NT2/D1 (cell line): ENCODE measurements around the gene MYO5B.

Experiments
- DNase-seq: peaks from one replicate; pipeline ENCODE4 v3.0.0-alpha.2; 2011; ENCODE audit warnings: low read depth, low spot score
- H3K27me3 ChIP-seq: 2 replicates; pipeline ENCODE4 v1.6.0; 2011; ENCODE audit warnings: mild to moderate bottlenecking; ENCODE audit not compliant: insufficient read length, insufficient read depth
- H3K36me3 ChIP-seq: 2 replicates; pipeline ENCODE4 v1.6.1; 2011; ENCODE audit warnings: mild to moderate bottlenecking, low read length, mixed read lengths; ENCODE audit not compliant: insufficient read depth, insufficient read length
- H3K4me1 ChIP-seq: 2 replicates; pipeline ENCODE4 v1.5.1; 2011; ENCODE audit not compliant: insufficient read depth, insufficient read length
- H3K4me3 ChIP-seq: 2 replicates; pipeline ENCODE4 v1.5.1; 2011; ENCODE audit warnings: low read depth; ENCODE audit not compliant: insufficient read length
- H3K9ac ChIP-seq: 2 replicates; pipeline ENCODE4 v1.6.0; 2011; ENCODE audit warnings: low read depth; ENCODE audit not compliant: insufficient read length
- H3K9me3 ChIP-seq: 2 replicates; pipeline ENCODE4 v1.5.1; 2011; ENCODE audit warnings: mild to moderate bottlenecking, low read length; ENCODE audit not compliant: insufficient read depth
- SUZ12 ChIP-seq: IDR thresholded peaks from 2 replicates; pipeline ENCODE4 v1.6.1; 2011; ENCODE audit not compliant: insufficient read length, insufficient read depth; ENCODE audit errors: extremely low read depth
- YY1 ChIP-seq: IDR thresholded peaks from 2 replicates; pipeline ENCODE4 v1.6.1; 2011; ENCODE audit not compliant: insufficient read length, insufficient read depth
- ZNF274 ChIP-seq: IDR thresholded peaks from 2 replicates; pipeline ENCODE4 v1.6.1; 2011; ENCODE audit warnings: mild to moderate bottlenecking, low read depth, low read length

Gene MYO5B

DNA sequence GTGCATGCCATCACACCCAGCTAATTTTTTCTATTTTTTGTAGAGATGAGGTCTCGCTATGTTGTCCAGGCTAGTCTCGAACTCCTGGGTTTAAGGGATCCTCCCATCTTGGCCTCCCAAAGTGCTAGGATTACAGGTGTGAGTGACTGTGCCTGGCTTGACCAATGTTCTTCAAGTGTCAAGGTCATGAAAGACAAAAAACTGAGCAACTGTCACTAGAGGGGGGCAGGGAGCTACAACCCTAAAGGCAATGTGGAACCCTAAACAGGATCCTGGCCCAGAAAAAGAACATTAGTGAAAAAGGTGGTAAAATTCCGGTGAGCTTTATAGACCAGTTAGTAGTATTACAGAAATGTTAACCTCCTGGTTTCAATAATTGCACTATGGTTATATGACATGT is 7.3 kb downstream of the MYO5B start:
- no peak for DNase-seq
- no peaks in the 10 kb centered on the region for H3K9me3 ChIP-seq
- no peak for TF ChIP-seq ZNF274
- no peak for TF ChIP-seq SUZ12
- no peak for TF ChIP-seq YY1

DNA sequence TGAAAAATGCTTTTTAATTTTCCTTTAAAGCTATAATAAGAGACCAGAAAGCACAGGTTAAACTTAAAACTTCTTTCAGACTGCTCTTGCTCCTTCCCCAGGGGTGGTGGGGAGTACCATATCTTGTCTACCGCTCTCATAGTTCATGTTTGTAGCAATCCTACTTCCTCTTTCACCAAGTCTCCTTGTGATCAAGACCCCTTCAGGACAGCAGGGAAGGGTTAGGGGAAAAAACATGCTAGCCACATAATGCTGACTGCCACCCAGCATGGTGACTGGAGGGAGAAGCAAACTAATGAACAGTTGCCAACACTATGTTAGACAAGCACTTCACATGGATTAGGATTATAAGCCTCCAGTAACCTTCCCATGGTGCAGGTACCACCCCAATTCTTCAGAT is 8.6 kb downstream of the MYO5B start:
- DNase-seq = no peak
- H3K36me3 ChIP-seq = no peaks in the 10 kb centered on the region
- peaks cover 5% of the 10 kb centered on the region for H3K27me3 ChIP-seq
- H3K4me3 ChIP-seq = no peak overlapping the region
- no peaks in the 10 kb centered on the region for H3K9me3 ChIP-seq
- TF ChIP-seq SUZ12 = no peak
- TF ChIP-seq YY1 = no peak
- no peak for TF ChIP-seq ZNF274
- H3K9ac ChIP-seq = no peak overlapping the region
- no peaks in the 10 kb centered on the region for H3K4me1 ChIP-seq

More for the DNA sequence above, 7.3 kb downstream of the MYO5B start:
- Histone ChIP-seq H3K27me3 (peaks cover 18% of the 10 kb centered on the region), H3K36me3 (no peaks in the 10 kb centered on the region), H3K9ac (no peak overlapping the region), H3K4me3 (no peak overlapping the region), H3K4me1 (no peaks in the 10 kb centered on the region)

DNA sequence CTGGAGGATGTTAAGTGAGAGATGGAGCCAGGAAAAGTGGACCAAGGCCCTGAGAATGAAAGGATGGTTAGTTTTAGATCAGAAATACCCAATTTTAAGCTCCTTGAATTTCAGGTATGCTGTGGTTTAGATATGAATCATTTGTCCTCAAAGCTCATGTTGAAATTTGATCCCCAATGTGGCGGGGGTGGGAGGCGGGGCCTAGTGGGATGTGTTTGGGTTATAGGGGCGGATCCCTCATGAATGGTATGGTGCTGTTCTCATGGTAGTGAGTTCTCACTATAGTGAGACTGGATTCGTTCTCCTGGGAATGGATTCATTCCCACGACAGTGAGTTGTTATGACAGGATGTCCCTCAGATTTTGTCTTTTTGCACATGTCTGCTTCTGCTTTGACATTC is 11.4 kb downstream of the MYO5B start:
- no peaks in the 10 kb centered on the region for H3K9me3 ChIP-seq
- H3K9ac ChIP-seq = no peak overlapping the region
- no peak overlapping the region for H3K4me3 ChIP-seq
- H3K4me1 ChIP-seq = no peaks in the 10 kb centered on the region
- H3K36me3 ChIP-seq = no peaks in the 10 kb centered on the region
- DNase-seq = no peak
- no peak for TF ChIP-seq SUZ12
- no peak for TF ChIP-seq YY1
- no peak for TF ChIP-seq ZNF274
- no peaks in the 10 kb centered on the region for H3K27me3 ChIP-seq

DNA sequence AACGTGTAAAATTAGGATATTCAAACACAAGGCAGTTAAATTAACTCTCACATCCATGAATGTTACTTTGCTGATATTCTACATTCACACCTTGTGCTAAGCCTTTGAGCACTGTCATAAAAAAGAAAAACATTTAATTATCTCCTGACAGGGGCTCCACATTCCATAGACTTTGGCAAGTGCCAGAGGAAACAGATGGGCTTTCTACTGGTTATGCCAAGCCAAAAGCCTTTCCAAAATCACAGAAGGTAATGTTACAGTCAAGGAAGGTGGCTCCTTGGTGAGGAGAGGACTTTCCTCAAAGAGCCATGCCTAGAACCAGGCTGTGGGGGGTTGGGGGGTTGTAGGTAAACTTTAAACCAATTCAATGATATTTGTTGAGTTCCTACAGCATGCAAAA is 12.4 kb downstream of the MYO5B start:
- Histone ChIP-seq H3K9ac (no peak overlapping the region), H3K27me3 (no peaks in the 10 kb centered on the region), H3K4me1 (no peaks in the 10 kb centered on the region), H3K36me3 (no peaks in the 10 kb centered on the region), H3K9me3 (no peaks in the 10 kb centered on the region), H3K4me3 (no peak overlapping the region)
- TF ChIP-seq ZNF274 = no peak
- TF ChIP-seq SUZ12 = no peak
- TF ChIP-seq YY1 = no peak
- DNase-seq = no peak

DNA sequence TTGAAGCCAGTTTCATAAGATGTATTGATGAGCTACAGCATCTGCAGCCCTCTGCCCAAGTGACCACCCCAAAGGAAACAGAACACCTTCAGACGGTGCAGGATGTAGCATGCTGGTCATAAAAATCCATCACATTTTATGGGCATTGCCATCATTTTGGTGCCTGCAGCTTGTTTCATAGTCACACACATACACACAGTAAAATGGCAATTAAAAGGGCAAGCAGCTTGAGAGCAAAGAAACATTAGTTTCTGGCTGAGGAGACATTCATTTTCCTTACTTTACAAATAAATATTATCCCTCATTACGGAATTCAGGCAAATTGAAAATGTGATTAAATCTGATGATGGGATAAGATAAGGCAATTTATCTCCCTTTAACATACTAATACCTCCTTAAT is 13.4 kb downstream of the MYO5B start:
- no peak for DNase-seq
- H3K9ac ChIP-seq = no peak overlapping the region
- H3K36me3 ChIP-seq = no peaks in the 10 kb centered on the region
- H3K27me3 ChIP-seq = no peaks in the 10 kb centered on the region
- TF ChIP-seq SUZ12 (no peak), ZNF274 (no peak), YY1 (no peak)
- no peaks in the 10 kb centered on the region for H3K9me3 ChIP-seq
- H3K4me3 ChIP-seq = no peak overlapping the region
- no peaks in the 10 kb centered on the region for H3K4me1 ChIP-seq

DNA sequence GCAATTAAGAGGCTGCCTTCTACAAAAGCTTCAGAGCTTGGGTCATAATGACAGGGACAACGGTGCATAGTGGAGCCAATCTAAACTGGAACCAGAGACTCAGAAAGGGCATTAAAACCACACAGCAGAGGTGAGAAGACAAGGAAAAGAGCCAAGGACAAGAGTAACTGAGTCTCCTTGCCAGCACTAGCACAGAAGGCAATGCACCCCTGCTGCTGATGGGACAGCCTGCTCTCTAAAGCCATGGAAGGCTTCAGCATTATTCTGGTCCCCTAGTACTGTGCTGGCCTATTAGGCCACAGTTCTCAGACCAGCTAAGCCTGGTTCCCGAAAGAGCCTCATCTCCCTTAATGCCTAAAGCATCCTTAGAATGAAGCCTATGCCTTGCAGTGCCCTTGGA is 15.5 kb downstream of the MYO5B start:
- DNase-seq = no peak
- H3K36me3 ChIP-seq = no peaks in the 10 kb centered on the region
- H3K27me3 ChIP-seq = no peaks in the 10 kb centered on the region
- no peaks in the 10 kb centered on the region for H3K4me1 ChIP-seq
- no peak overlapping the region for H3K4me3 ChIP-seq
- H3K9ac ChIP-seq = no peak overlapping the region
- H3K9me3 ChIP-seq = no peaks in the 10 kb centered on the region
- TF ChIP-seq SUZ12 (no peak), ZNF274 (no peak), YY1 (no peak)

DNA sequence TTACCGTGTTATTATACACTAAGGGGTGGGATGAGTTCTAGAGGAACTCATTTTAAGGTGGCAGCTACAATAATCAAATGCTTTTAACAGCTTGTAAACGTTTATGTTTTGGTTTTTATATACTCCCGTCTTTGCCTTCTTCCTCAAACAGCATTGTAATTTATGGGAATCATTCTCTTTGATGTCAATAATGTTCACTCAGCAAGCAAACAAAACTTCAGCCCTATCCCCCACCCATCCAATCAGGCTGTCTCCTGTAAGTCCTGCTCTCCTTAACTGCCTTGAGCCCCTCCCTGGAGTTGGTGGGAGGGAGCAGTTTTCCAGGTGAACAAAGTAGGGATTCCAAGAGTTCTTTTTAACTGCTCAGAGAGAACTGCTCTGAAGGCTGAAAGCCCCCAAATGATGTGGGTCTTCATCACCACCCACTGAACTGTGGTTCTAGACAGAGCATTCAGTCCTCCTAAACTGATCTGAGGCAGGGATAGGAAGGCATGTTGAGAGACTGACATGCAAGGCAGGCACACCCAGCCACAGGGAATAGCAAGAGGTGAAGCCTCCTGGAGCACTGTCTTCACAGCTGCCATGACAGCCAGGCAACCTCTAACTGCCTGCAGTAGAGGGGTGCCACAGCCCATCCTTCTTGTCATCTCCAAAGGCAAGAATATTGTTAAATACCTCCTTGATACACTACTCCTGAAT is 17.5 kb downstream of the MYO5B start:
- Histone ChIP-seq H3K9ac (no peak overlapping the region), H3K4me1 (no peaks in the 10 kb centered on the region), H3K4me3 (no peak overlapping the region), H3K9me3 (no peaks in the 10 kb centered on the region), H3K36me3 (no peaks in the 10 kb centered on the region), H3K27me3 (no peaks in the 10 kb centered on the region)
- no peak for TF ChIP-seq SUZ12
- TF ChIP-seq YY1 = no peak
- TF ChIP-seq ZNF274 = no peak
- DNase-seq = no peak

DNA sequence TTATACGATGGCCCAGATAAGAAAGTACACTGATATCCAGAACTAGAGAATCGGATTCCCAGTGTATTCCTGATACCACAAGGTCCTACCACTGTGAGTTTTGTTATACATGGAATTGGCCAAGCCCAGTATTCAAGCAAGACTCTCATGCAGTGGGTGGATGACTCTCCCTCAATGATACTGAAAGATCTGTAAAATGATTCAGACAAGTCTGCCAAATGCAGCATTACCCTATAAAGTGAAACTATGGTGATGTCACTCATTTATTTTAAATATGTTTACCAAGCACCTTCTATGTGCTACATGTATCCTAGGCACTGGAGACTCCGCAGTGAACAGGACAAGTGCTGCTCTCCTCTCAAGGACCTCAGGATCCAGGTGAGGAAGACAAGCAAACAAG is 22.6 kb downstream of the MYO5B start:
- no peak for DNase-seq
- no peaks in the 10 kb centered on the region for H3K27me3 ChIP-seq
- no peaks in the 10 kb centered on the region for H3K9me3 ChIP-seq
- H3K4me3 ChIP-seq = no peak overlapping the region
- H3K4me1 ChIP-seq = no peaks in the 10 kb centered on the region
- H3K36me3 ChIP-seq = no peaks in the 10 kb centered on the region
- TF ChIP-seq ZNF274 = no peak
- no peak for TF ChIP-seq YY1
- no peak for TF ChIP-seq SUZ12
- no peak overlapping the region for H3K9ac ChIP-seq
